ENCODE results near the gene ASCL4. TPM values are rescaled to one million over a fixed set of nuclear protein-coding genes. Genes with fewer than 3 reads are reported as not detected.
"Not testable (repeated sequence)": the region's sequence is repeated elsewhere in the genome, so short reads cannot be mapped to it uniquely, and the experiment has no call there.

Gene ASCL4, protein sequence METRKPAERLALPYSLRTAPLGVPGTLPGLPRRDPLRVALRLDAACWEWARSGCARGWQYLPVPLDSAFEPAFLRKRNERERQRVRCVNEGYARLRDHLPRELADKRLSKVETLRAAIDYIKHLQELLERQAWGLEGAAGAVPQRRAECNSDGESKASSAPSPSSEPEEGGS
- not detected in 2 replicates for total RNA-seq
- not detected for total RNA-seq (2013)
- not detected in 2 replicates for polyA plus RNA-seq
- 0.14 TPM in 1 of 2 replicates, not detected in the other for polyA minus RNA-seq

DNA sequence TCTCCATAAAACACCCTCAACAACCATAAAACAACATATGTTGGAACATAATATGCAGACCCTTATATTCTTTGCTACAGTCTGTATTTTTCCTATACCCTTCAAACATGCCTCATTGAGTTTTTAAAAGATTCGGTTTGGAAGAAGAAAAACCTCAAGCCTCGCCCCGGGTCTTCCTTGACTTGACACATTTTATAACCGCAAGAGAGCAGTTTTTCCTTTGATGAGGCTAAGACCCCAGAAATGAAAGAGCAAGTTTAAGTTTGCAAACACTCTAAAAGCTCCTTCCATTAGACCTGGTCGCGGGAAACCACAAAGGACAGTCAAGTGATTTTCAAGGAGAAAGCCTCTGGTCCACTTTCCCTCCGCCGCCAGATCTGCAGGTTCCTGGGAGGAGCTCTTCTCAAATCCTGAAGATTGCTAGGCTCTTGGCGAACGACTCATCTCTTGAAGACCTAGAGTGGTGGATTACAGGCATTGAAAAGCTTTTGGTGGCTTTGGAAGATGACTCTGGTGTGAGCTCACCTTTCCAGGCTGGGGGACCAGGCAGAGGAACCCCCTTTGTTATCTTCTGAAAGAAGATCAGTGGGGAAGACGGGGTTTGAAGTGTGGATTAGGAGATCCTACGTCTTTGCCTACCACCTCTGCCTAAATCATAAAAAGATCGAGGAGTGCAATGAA, at the start of gene ASCL4:
TSS of gene ASCL4 (plus strand) at position 356 of the 681 bp plus-strand sequence. CDS start 515 bp downstream, outside the sequence.
- peaks cover 47% of the 10 kb centered on the region for H3K27me3 Mint-ChIP-seq

DNA sequence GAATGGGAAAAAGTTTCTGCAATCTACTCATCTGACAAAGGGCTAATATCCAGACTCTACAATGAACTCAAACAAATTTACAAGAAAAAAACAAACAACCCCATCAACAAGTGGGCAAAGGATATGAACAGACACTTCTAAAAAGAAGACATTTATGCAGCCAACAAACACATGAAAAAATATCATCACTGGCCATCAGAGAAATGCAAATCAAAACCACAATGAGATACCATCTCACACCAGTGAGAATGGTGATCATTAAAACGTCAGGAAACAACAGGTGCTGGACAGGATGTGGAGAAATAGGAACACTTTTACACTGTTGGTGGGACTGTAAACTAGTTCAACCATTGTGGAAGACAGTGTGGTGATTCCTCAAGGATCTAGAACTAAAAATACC, 47.2 kb upstream of the ASCL4 start:
- H3K4me3 Mint-ChIP-seq; H3K27ac ChIP-seq (ENCODE audit: low read length in 2 of 2); ATAC-seq (ENCODE audit: low read depth); H4K20me1 ChIP-seq (ENCODE audit: control insufficient read depth, insufficient read depth, low read length, poor library complexity, severe bottlenecking); intact Hi-C loops (cut with micrococcal nuclease); POLR2A ChIA-PET; H3K9ac ChIP-seq (ENCODE audit: low read length); H3K79me2 ChIP-seq (ENCODE audit: control insufficient read depth, insufficient read depth, low read length); H3K27me3 Mint-ChIP-seq; H3K36me3 ChIP-seq (replicated peaks in 1 of 2; ENCODE audit: control extremely low read depth in 1 of 2, control insufficient read depth in 1 of 2, extremely low read depth in 1 of 2, insufficient read depth in 2 of 2, low read length in 1 of 2); H3K4me3 ChIP-seq (ENCODE audit: control extremely low read depth in 1 of 5, extremely low read depth in 1 of 5, insufficient read depth in 1 of 5, low read depth in 2 of 5, low read length in 4 of 5); H3K4me2 ChIP-seq (replicated peaks; ENCODE audit: low read depth, low read length, poor library complexity, severe bottlenecking); H3K27me3 ChIP-seq (replicated peaks in 1 of 4; ENCODE audit: control extremely low read depth in 1 of 4, control insufficient read depth in 3 of 4, insufficient read depth in 4 of 4, low read length in 3 of 4); H3K9me3 ChIP-seq (ENCODE audit: control extremely low read depth in 1 of 3, control insufficient read depth in 2 of 3, insufficient read depth in 1 of 3, low read length in 2 of 3); DNase-seq; CTCF ChIA-PET; H2AFZ ChIP-seq (ENCODE audit: insufficient read depth, low read depth, low read length, poor library complexity, severe bottlenecking); H3K9me3 Mint-ChIP-seq (ENCODE audit: insufficient read depth): not testable (repeated sequence)
- Mint-ChIP-seq H3K4me1 (peaks cover 42% of the 10 kb centered on the region), H3K27ac (peak overlapping the region; percentile 77)
- peaks cover 20 to 25% of the 10 kb centered on the region in 2 donors for H3K4me1 ChIP-seq (ENCODE audit: control insufficient read depth in 2 of 2, insufficient read depth in 2 of 2, low read length in 2 of 2)
- WGBS (ENCODE audit: insufficient coverage): no CpG with 5 or more reads among the region's 1 CpG

More for the DNA sequence above, at the start of gene ASCL4:
- ATAC-seq (ENCODE audit: low read depth) (no peak), DNase-seq (no peak)
- Histone ChIP-seq H3K4me1 (ENCODE audit: control insufficient read depth in 2 of 2, insufficient read depth in 2 of 2, low read length in 2 of 2) (peaks cover 11 to 23% of the 10 kb centered on the region in 2 donors), H4K20me1 (ENCODE audit: control insufficient read depth, insufficient read depth, low read length, poor library complexity, severe bottlenecking) (no peaks in the 10 kb centered on the region), H3K36me3 (replicated peaks in 1 of 2; ENCODE audit: control extremely low read depth in 1 of 2, control insufficient read depth in 1 of 2, extremely low read depth in 1 of 2, insufficient read depth in 2 of 2, low read length in 1 of 2) (no peaks in the 10 kb centered on the region), H3K27me3 (replicated peaks in 1 of 4; ENCODE audit: control extremely low read depth in 1 of 4, control insufficient read depth in 3 of 4, insufficient read depth in 4 of 4, low read length in 3 of 4) (peaks cover 2 to 35% (median 26%) of the 10 kb centered on the region in 4 experiments), H3K79me2 (ENCODE audit: control insufficient read depth, insufficient read depth, low read length) (no peaks in the 10 kb centered on the region), H3K27ac (ENCODE audit: low read length in 2 of 2) (no peak within 1 kb of the TSS), H3K4me2 (replicated peaks; ENCODE audit: low read depth, low read length, poor library complexity, severe bottlenecking) (peak within 1 kb of the TSS; percentile 53), H3K4me3 (ENCODE audit: control extremely low read depth in 1 of 5, extremely low read depth in 1 of 5, insufficient read depth in 1 of 5, low read depth in 2 of 5, low read length in 4 of 5) (no peak within 1 kb of the TSS), H3K9ac (ENCODE audit: low read length) (no peak within 1 kb of the TSS), H3K9me3 (ENCODE audit: control extremely low read depth in 1 of 3, control insufficient read depth in 2 of 3, insufficient read depth in 1 of 3, low read length in 2 of 3) (no peaks in the 10 kb centered on the region), H2AFZ (ENCODE audit: insufficient read depth, low read depth, low read length, poor library complexity, severe bottlenecking) (peak within 1 kb of the TSS; percentile 22)
- no peak within 1 kb of the TSS for H3K27ac Mint-ChIP-seq
- WGBS (ENCODE audit: insufficient coverage): 61% methylated on average over 9 of the region's 13 CpGs
- H3K9me3 Mint-ChIP-seq (ENCODE audit: insufficient read depth): no peaks in the 10 kb centered on the region
- POLR2A ChIA-PET: no interaction called here
- H3K4me3 Mint-ChIP-seq: peak within 1 kb of the TSS; percentile 64
- TF ChIP-seq EZH2 (IDR thresholded peaks at IDR 0.05; ENCODE audit: borderline replicate concordance, insufficient read depth, low read depth, low read length, poor library complexity, severe bottlenecking): no peak
- TF ChIP-seq, protein P1, sequence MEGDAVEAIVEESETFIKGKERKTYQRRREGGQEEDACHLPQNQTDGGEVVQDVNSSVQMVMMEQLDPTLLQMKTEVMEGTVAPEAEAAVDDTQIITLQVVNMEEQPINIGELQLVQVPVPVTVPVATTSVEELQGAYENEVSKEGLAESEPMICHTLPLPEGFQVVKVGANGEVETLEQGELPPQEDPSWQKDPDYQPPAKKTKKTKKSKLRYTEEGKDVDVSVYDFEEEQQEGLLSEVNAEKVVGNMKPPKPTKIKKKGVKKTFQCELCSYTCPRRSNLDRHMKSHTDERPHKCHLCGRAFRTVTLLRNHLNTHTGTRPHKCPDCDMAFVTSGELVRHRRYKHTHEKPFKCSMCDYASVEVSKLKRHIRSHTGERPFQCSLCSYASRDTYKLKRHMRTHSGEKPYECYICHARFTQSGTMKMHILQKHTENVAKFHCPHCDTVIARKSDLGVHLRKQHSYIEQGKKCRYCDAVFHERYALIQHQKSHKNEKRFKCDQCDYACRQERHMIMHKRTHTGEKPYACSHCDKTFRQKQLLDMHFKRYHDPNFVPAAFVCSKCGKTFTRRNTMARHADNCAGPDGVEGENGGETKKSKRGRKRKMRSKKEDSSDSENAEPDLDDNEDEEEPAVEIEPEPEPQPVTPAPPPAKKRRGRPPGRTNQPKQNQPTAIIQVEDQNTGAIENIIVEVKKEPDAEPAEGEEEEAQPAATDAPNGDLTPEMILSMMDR (IDR thresholded peaks at IDR 0.05): no peak
- CTCF ChIA-PET: interaction anchor here (1.1 kb wide), 1 partner anchor 13 kb away, joined by 3 read pairs; no protein-coding TSS in a partner anchor
- H3K4me1 Mint-ChIP-seq: peaks cover 19% of the 10 kb centered on the region
- intact Hi-C loops (cut with micrococcal nuclease): no loop called here

DNA sequence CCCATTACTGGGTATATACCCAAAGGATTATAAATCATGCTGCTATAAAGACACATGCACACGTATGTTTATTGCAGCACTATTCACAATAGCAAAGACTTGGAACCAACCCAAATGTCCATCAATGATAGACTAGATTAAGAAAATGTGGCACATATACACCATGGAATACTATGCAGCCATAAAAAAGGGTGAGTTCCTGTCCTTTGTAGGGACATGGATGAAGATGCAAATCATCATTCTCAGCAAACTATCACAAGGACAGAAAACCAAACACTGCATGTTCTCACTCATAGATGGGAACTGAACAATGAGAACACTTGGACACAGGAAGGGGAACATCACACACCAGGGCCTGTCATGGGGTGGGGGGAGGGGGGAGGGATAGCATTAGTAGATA, 46.8 kb upstream of the ASCL4 start:
- CTCF ChIA-PET: not testable (repeated sequence)

More for the DNA sequence above, 46.8 kb upstream of the ASCL4 start:
- DNase-seq; H3K27me3 Mint-ChIP-seq; H3K9me3 Mint-ChIP-seq (ENCODE audit: insufficient read depth); ATAC-seq (ENCODE audit: low read depth); H3K79me2 ChIP-seq (ENCODE audit: control insufficient read depth, insufficient read depth, low read length); H4K20me1 ChIP-seq (ENCODE audit: control insufficient read depth, insufficient read depth, low read length, poor library complexity, severe bottlenecking); H3K4me3 Mint-ChIP-seq; H3K4me2 ChIP-seq (replicated peaks; ENCODE audit: low read depth, low read length, poor library complexity, severe bottlenecking); H2AFZ ChIP-seq (ENCODE audit: insufficient read depth, low read depth, low read length, poor library complexity, severe bottlenecking); POLR2A ChIA-PET; H3K27me3 ChIP-seq (replicated peaks in 1 of 4; ENCODE audit: control extremely low read depth in 1 of 4, control insufficient read depth in 3 of 4, insufficient read depth in 4 of 4, low read length in 3 of 4); H3K27ac Mint-ChIP-seq; H3K9ac ChIP-seq (ENCODE audit: low read length); H3K9me3 ChIP-seq (ENCODE audit: control extremely low read depth in 1 of 3, control insufficient read depth in 2 of 3, insufficient read depth in 1 of 3, low read length in 2 of 3); H3K4me3 ChIP-seq (ENCODE audit: control extremely low read depth in 1 of 5, extremely low read depth in 1 of 5, insufficient read depth in 1 of 5, low read depth in 2 of 5, low read length in 4 of 5); intact Hi-C loops (cut with micrococcal nuclease); H3K27ac ChIP-seq (ENCODE audit: low read length in 2 of 2); H3K36me3 ChIP-seq (replicated peaks in 1 of 2; ENCODE audit: control extremely low read depth in 1 of 2, control insufficient read depth in 1 of 2, extremely low read depth in 1 of 2, insufficient read depth in 2 of 2, low read length in 1 of 2): not testable (repeated sequence)
- H3K4me1 Mint-ChIP-seq: peaks cover 46% of the 10 kb centered on the region
- WGBS (ENCODE audit: insufficient coverage): no CpG with 5 or more reads among the region's 1 CpG
- peaks cover 24 to 28% of the 10 kb centered on the region in 2 donors for H3K4me1 ChIP-seq (ENCODE audit: control insufficient read depth in 2 of 2, insufficient read depth in 2 of 2, low read length in 2 of 2)

Measured in B cell (primary cell).